ENCODE measurements around the gene ZFYVE16.

The ZFYVE16 gene

GRCh38 chr5:80403782-80404181, 4.1 kb upstream of the ZFYVE16 start:
- TF ChIP-seq, protein P1, sequence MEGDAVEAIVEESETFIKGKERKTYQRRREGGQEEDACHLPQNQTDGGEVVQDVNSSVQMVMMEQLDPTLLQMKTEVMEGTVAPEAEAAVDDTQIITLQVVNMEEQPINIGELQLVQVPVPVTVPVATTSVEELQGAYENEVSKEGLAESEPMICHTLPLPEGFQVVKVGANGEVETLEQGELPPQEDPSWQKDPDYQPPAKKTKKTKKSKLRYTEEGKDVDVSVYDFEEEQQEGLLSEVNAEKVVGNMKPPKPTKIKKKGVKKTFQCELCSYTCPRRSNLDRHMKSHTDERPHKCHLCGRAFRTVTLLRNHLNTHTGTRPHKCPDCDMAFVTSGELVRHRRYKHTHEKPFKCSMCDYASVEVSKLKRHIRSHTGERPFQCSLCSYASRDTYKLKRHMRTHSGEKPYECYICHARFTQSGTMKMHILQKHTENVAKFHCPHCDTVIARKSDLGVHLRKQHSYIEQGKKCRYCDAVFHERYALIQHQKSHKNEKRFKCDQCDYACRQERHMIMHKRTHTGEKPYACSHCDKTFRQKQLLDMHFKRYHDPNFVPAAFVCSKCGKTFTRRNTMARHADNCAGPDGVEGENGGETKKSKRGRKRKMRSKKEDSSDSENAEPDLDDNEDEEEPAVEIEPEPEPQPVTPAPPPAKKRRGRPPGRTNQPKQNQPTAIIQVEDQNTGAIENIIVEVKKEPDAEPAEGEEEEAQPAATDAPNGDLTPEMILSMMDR (IDR thresholded peaks at IDR 0.05): no peak
- TF ChIP-seq ZFX (IDR thresholded peaks at IDR 0.05; ENCODE audit: borderline replicate concordance): no peak

DNA sequence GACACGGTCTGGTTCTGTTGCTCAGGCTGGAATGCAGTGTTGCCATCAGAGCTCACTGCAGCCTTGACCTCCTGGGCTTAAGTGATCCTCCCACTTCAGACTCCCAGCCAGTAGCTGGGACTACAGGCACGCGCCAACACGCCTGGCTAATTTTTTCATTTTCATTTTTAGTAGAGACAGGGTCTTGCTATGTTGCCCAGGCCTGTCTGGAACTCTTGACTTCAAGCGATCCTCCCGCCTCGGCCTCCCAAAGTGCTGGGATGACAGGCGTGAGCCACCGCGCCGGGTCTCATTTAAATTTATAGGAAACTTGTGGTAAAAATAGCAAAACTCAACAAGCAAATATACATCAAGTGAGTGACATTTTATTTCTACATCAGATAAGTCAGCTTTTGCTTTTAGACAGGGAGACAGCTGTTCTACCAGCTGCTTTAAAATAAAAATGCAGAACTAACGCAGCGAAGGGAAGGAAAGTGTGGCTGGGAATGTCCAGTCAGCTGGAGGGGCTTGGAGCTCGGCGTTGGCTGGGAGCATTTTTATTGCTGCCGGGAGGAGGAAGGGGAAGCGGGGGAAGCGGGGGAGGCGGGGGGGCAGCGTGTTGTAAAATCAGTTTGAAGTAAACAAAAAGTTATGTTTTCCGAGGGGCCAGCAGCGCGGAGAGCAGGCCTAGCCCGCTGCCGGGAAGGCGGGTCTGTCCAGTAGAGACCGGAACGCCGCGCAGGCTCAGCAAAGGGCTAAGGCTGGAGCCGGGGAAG, 707 bp upstream of the ZFYVE16 start:
- H3K27ac ChIP-seq: peak overlapping the region; percentile 91

More at GRCh38 chr5:80403782-80404181, 4.1 kb upstream of the ZFYVE16 start:
- no peak overlapping the region for H3K27ac ChIP-seq

GRCh38 chr5:80408484-80409366, 861 bp downstream of the ZFYVE16 start:
- H3K27ac ChIP-seq: peak overlapping the region; percentile 91
- no peak for TF ChIP-seq ZFX (IDR thresholded peaks at IDR 0.05; ENCODE audit: borderline replicate concordance)
- TF ChIP-seq, protein P1 (IDR thresholded peaks at IDR 0.05): no peak; the same call in none of the 2 replicates

More for the DNA sequence above, 707 bp upstream of the ZFYVE16 start:
- no peak for TF ChIP-seq ZFX (IDR thresholded peaks at IDR 0.05; ENCODE audit: borderline replicate concordance)
- TF ChIP-seq, protein P1 (IDR thresholded peaks at IDR 0.05): no peak

DNA sequence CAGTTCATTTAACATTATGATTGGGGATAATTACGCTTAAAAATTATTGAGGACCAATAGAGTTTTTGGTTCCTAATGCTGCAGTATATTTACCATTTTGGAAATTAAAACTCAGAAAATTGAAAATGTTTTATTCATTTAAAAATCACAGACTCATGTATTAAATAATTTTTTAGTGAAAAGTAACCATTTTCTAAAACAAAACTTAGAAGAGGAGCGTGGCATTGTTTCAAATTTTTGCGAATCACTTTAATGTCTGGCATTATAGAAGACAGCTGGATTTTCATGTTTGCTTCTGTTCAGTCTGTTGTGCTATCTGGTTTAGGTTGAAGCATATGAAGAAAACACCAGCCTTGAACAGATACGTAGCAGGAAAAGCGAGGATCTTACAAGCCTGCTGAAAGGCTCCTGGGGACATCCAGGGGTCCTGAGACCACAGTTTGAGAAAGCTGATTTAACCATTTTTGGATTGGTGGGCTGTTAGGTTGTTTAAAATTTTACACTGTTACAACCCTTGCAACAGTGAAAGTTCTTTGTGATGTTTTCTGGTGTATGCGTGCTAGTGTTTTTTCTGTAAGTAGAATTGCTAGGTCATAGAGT, 1.6 kb downstream of the ZFYVE16 start:
- no peak for TF ChIP-seq ZFX (IDR thresholded peaks at IDR 0.05; ENCODE audit: borderline replicate concordance)
- TF ChIP-seq, protein P1 (IDR thresholded peaks at IDR 0.05): no peak
- no peak overlapping the region for H3K27ac ChIP-seq

DNA sequence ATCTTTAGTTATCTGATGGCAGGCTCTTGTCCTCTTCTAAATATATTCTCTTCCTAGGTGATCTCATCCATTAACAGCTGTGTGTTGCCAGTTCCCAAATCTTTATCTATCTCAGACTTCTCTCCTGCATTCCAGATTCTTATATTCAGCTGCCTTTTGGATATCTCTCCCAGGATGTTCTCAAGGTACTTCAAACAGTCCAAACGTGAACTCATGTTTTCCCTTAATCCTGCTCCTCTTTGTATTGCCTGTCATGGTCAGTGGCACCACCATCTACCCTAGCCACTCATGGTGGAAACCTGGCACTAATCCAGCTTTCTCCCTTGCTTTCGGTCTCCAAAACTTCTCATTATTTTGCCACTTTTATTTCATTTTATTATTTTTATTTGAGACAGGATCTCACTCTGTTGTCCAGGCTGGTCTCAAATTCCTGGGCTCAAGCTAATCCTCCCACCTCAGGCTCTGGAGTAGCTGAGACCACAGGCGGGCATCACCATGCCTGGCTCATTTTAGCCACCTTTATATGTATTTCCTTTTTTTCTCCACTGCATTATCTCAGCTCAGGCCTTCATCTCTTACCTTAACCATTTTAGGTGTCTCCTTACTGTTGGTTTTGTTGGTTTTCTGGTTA, 3.8 kb downstream of the ZFYVE16 start:
- H3K27ac ChIP-seq: no peak overlapping the region
- TF ChIP-seq ZFX (IDR thresholded peaks at IDR 0.05; ENCODE audit: borderline replicate concordance): no peak
- TF ChIP-seq, protein P1 (IDR thresholded peaks at IDR 0.05): no peak

DNA sequence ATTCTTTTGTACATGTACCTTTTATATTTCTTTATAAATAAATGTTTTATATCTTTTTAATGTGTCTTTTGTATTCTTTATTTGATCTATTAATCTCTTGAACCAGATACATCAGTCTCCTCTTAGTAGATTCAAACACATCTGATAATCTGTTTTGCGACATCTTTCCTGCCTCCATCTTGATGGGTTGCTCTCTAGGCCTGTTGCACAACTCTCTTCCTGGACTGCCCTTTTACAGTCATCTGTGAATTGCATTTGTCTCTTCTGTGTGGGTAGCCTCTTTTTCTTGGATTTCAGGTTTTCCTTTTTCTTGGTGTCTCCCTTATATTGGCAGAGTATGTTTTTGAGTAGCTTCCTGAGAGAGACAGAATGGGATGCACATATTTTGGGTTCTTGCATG, 6.2 kb downstream of the ZFYVE16 start:
- TF ChIP-seq ZFX (IDR thresholded peaks at IDR 0.05; ENCODE audit: borderline replicate concordance): no peak
- TF ChIP-seq, protein P1 (IDR thresholded peaks at IDR 0.05): no peak
- H3K27ac ChIP-seq: no peak overlapping the region

All from 22Rv1 (cell line).